Neuronal stem cell (in vitro differentiated cells): ENCODE data around the gene TVP23B.
A peak's percentile ranks its signal among the peaks of the same experiment; 100 is the strongest.
"Not testable (repeated sequence)": the region's sequence is repeated elsewhere in the genome, so short reads cannot be mapped to it uniquely, and the experiment has no call there.

ENCODE experiments used
- DNase-seq: peaks from one replicate; pipeline ENCODE4 v3.0.0-alpha.2; 2013; ENCODE audit warnings: low spot score
- H2AFZ ChIP-seq: one replicate; pipeline ENCODE4 v1.6.1; 2013; ENCODE audit warnings: mild to moderate bottlenecking, low read length, inconsistent platforms
- H2AK5ac ChIP-seq: 2 replicates; pipeline ENCODE4 v1.6.1; 2013; ENCODE audit warnings: low read depth, mild to moderate bottlenecking, inconsistent platforms, low read length, moderate library complexity, mixed read lengths
- H2BK120ac ChIP-seq: 2 replicates; pipeline ENCODE4 v1.6.1; 2013; ENCODE audit warnings: low read depth, mild to moderate bottlenecking, inconsistent platforms, low read length, moderate library complexity, mixed read lengths
- H2BK12ac ChIP-seq: one replicate; pipeline ENCODE4 v1.6.1; 2013; ENCODE audit warnings: low read length, inconsistent platforms
- H2BK15ac ChIP-seq: 2 replicates; pipeline ENCODE4 v1.6.1; 2013; ENCODE audit warnings: mild to moderate bottlenecking, low read length, inconsistent platforms, mixed read lengths
- H2BK5ac ChIP-seq: one replicate; pipeline ENCODE4 v1.6.1; 2013; ENCODE audit warnings: inconsistent platforms, mild to moderate bottlenecking, low read length, moderate library complexity
- H3K14ac ChIP-seq: one replicate; pipeline ENCODE4 v1.6.1; 2013; ENCODE audit warnings: low read length, inconsistent platforms
- H3K18ac ChIP-seq: 2 replicates; pipeline ENCODE4 v1.6.1; 2013; ENCODE audit warnings: low read length, inconsistent platforms
- H3K23ac ChIP-seq: 2 replicates; pipeline ENCODE4 v1.6.1; 2013; ENCODE audit warnings: low read depth, mild to moderate bottlenecking, mixed read lengths, low read length, inconsistent platforms; ENCODE audit not compliant: poor library complexity
- H3K27ac ChIP-seq: replicated peaks from 3 replicates; pipeline ENCODE4 v1.5.1; 2013; ENCODE audit warnings: low read length, inconsistent platforms
- H3K27me3 ChIP-seq, 3 experiments: 2 replicates each; pipeline ENCODE4 v1.6.1; 2013; ENCODE audit warnings: low read length in 3 of 3, mild to moderate bottlenecking in 2 of 3, inconsistent platforms in 1 of 3, low read depth in 1 of 3, mixed read lengths in 1 of 3, moderate library complexity in 1 of 3; ENCODE audit not compliant: control insufficient read depth in 3 of 3, insufficient read depth in 3 of 3
- H3K36me3 ChIP-seq, 2 donors: replicated peaks in 1 of 2; 2 replicates each; pipeline ENCODE4 v1.6.1; 2013; ENCODE audit warnings: low read length in 2 of 2; ENCODE audit not compliant: control insufficient read depth in 2 of 2, insufficient read depth in 2 of 2
- H3K4ac ChIP-seq: 2 replicates; pipeline ENCODE4 v1.6.1; 2013; ENCODE audit warnings: inconsistent platforms, mild to moderate bottlenecking, low read length, moderate library complexity
- H3K4me1 ChIP-seq, 2 donors: 1 replicate in 1 of 2; 2 replicates in 1 of 2; pipeline ENCODE4 v1.6.1; 2013; ENCODE audit warnings: low read length in 2 of 2, low read depth in 1 of 2; ENCODE audit not compliant: control insufficient read depth in 2 of 2, insufficient read depth in 1 of 2
- H3K4me2 ChIP-seq: one replicate; pipeline ENCODE4 v1.6.1; 2013; ENCODE audit warnings: mild to moderate bottlenecking, low read length, inconsistent platforms; ENCODE audit not compliant: insufficient read depth, poor library complexity, severe bottlenecking
- H3K4me3 ChIP-seq, 2 donors: 2 replicates each; pipeline ENCODE4 v1.5.1; 2013; ENCODE audit warnings: low read length in 2 of 2, mild to moderate bottlenecking in 2 of 2, inconsistent platforms in 1 of 2, moderate library complexity in 1 of 2
- H3K79me1 ChIP-seq: one replicate; pipeline ENCODE4 v1.6.1; 2013; ENCODE audit warnings: low read depth, mild to moderate bottlenecking, inconsistent platforms, low read length, moderate library complexity
- H3K9ac ChIP-seq: one replicate; pipeline ENCODE4 v1.6.1; 2013; ENCODE audit warnings: mild to moderate bottlenecking, low read depth, low read length, inconsistent platforms; ENCODE audit not compliant: poor library complexity
- H3K9me3 ChIP-seq, 2 donors: replicated peaks in 1 of 2; 2 replicates each; pipeline versions ENCODE3 to v1.6.1; 2013; ENCODE audit warnings: low read length in 2 of 2, mild to moderate bottlenecking in 2 of 2, inconsistent platforms in 1 of 2, low read depth in 1 of 2, mixed read lengths in 1 of 2, moderate library complexity in 1 of 2; ENCODE audit not compliant: control insufficient read depth in 2 of 2, insufficient read depth in 1 of 2
- H4K8ac ChIP-seq: one replicate; pipeline ENCODE4 v1.6.1; 2013; ENCODE audit warnings: low read depth, mild to moderate bottlenecking, inconsistent platforms, low read length, moderate library complexity
- H4K91ac ChIP-seq: one replicate; pipeline ENCODE4 v1.6.1; 2013; ENCODE audit warnings: low read length, low read depth, mild to moderate bottlenecking, inconsistent platforms; ENCODE audit not compliant: poor library complexity
- WGBS, 2 donors: extraction: QIAGEN DNeasy Blood & Tissue Kit; methylation state at CpG; one replicate each; pipeline ENCODE4 v1.1.7; 2013; ENCODE audit warnings: missing lambda C conversion rate in 2 of 2, mixed read lengths in 1 of 2; ENCODE audit not compliant: insufficient read length in 2 of 2, insufficient replicate concordance in 1 of 2; ENCODE audit errors: extremely low coverage in 2 of 2; 5-methylcytosine and 5-hydroxymethylcytosine counted together

The TVP23B gene

DNA sequence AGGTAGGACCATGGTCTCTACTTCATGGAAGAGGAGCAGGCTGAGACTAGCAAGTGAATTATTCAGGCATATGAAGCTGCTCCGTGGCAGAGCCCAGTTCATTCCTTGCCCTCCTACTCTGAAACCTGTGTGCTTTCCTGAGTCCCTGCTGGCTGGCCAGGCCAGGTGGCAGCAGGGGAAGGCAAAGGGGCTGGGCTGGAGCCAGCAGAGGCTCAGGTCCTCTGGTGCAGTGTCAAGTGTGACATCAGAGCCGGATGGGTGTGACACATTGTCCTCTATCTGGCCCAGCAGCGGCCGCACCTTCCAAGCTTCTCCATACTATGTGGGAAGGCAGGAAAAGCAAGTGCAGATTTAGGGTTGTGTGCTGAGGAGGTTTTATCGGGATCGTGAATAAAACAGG, 39.8 kb upstream of the TVP23B start:
- not testable (repeated sequence) for H4K91ac ChIP-seq, DNase-seq, H2AFZ ChIP-seq, H3K79me1 ChIP-seq, H3K9me3 ChIP-seq, H3K27me3 ChIP-seq, H3K18ac ChIP-seq, H4K8ac ChIP-seq, H3K23ac ChIP-seq, H3K4me3 ChIP-seq, H2BK12ac ChIP-seq, H3K27ac ChIP-seq, H3K4ac ChIP-seq, H3K4me2 ChIP-seq, H3K4me1 ChIP-seq, H2AK5ac ChIP-seq, H3K14ac ChIP-seq, H3K9ac ChIP-seq, H2BK15ac ChIP-seq, H2BK5ac ChIP-seq, H3K36me3 ChIP-seq, H2BK120ac ChIP-seq
- no CpG with 5 or more reads among the region's 6 CpGs for WGBS, 2 donors

DNA sequence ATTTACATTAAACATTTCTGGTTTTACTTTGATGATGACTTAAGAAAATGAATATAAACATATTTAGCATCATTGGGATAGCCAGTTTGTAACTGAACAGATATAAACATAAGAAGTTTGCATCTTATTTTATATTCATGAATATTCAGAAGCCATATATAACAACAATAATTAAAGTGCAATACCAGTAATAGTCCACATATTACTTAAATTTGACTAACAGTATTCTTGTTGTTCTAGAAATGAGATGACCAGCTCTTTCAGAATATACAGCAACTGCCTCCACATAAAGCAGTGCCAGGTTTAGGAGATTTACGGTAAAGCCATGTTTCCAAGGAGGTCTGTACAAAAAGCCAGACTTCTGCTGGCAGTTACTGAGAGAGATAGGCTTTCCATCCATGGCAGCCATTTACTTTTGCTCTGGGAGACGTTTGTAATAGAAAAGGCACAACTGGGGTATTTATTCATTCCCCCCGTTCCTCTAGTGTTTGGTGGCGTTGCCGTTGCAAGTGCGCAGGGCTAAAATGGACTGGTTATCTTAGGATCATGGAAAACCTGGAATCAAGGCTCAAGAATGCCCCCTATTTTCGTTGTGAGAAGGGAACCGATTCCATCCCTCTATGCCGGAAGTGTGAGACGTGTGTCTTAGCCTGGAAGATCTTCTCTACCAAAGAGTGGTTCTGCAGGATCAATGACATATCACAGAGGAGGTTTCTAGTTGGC, 37.1 kb upstream of the TVP23B start, which contains the start of gene FBXW10:
FBXW10 (plus strand) TSS at position 356 of the 723 bp plus-strand sequence; CDS start at position 547, 191 bp downstream.
- H3K9ac ChIP-seq, H3K4me1 ChIP-seq: not testable (repeated sequence)

DNA sequence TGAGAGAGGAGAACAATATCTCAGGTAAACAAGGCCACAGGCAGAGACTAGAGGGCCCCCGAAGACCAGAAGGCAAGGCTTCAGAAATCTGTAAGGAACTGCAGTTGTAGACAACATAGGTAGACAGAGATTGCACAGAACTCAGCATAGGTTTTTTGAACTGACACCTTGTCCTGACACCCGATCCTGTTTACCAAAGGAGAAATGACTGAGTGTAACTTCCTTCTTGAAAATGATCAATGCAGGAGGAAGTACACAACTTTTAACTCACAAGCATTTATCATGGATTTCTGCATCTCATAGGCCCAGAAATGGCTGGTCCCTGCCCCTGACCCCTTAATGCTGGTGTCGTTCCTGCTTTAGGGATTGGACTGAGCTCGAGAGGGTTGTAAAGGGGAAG, 36.3 kb upstream of the TVP23B start:
- H3K9me3 ChIP-seq, H3K4me1 ChIP-seq, H3K27me3 ChIP-seq, H3K9ac ChIP-seq, H2BK12ac ChIP-seq, H3K14ac ChIP-seq, H3K4me2 ChIP-seq, H3K4me3 ChIP-seq, DNase-seq, H3K23ac ChIP-seq, H4K8ac ChIP-seq, H3K36me3 ChIP-seq, H3K4ac ChIP-seq, H2BK5ac ChIP-seq, H3K79me1 ChIP-seq, H4K91ac ChIP-seq, H2BK120ac ChIP-seq, H2AK5ac ChIP-seq, H3K27ac ChIP-seq, H3K18ac ChIP-seq, H2BK15ac ChIP-seq: not testable (repeated sequence)
- peak overlapping the region; percentile 61 for H2AFZ ChIP-seq
- no CpG with 5 or more reads among the region's 4 CpGs for WGBS, 2 donors

More for the DNA sequence above, 37.1 kb upstream of the TVP23B start, which contains the start of gene FBXW10:
- no CpG with 5 or more reads among the region's 10 CpGs for WGBS, 2 donors
- not testable (repeated sequence) for H2BK15ac ChIP-seq, H4K91ac ChIP-seq, H3K27me3 ChIP-seq, H3K4me3 ChIP-seq, H3K27ac ChIP-seq, H3K9me3 ChIP-seq, DNase-seq, H2AK5ac ChIP-seq, H3K23ac ChIP-seq, H2BK12ac ChIP-seq, H3K36me3 ChIP-seq, H3K79me1 ChIP-seq, H3K4ac ChIP-seq, H3K18ac ChIP-seq, H4K8ac ChIP-seq, H2BK120ac ChIP-seq, H3K4me2 ChIP-seq, H2BK5ac ChIP-seq, H3K14ac ChIP-seq
- peak within 1 kb of the TSS; percentile 61 for H2AFZ ChIP-seq

DNA sequence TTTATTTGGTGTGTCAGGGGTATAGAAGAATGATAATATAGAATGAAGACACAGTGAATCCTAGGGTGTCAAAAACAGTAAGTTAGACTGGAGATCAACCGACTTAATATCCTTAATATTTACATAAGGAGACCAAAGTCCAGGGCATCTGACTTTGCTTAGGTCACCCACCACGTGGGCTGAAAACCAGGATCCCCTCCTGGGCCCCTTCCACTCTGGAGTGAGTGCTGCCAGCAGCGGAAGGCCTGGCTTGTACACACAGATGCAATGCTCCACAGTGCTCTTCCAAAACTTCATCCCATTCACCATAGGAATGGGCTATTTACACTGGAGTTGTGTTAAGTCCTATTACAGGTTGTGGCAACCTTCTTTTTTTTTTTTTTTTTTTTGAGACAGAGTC, 34.4 kb upstream of the TVP23B start:
- H4K8ac ChIP-seq, H3K23ac ChIP-seq, H3K4me3 ChIP-seq, DNase-seq, H3K4me1 ChIP-seq, H3K4me2 ChIP-seq, H3K79me1 ChIP-seq, H3K4ac ChIP-seq, H2BK5ac ChIP-seq, H2AK5ac ChIP-seq, H3K9me3 ChIP-seq, H2BK12ac ChIP-seq, H3K14ac ChIP-seq, H3K36me3 ChIP-seq, H4K91ac ChIP-seq, H3K18ac ChIP-seq, H3K27me3 ChIP-seq, H2BK15ac ChIP-seq, H2BK120ac ChIP-seq, H3K9ac ChIP-seq, H3K27ac ChIP-seq, H2AFZ ChIP-seq: not testable (repeated sequence)
- no CpG with 5 or more reads among the region's 3 CpGs for WGBS, 2 donors
